H9 (cell line): ENCODE measurements around the gene USP44. TPM values are rescaled to one million over a fixed set of nuclear protein-coding genes. Genes with fewer than 3 reads are reported as not detected.

Source experiments
- DNase-seq: peaks from one replicate; pipeline ENCODE4 v3.0.0-alpha.2; 2017
- H2AFZ ChIP-seq: one replicate; pipeline ENCODE4 v1.6.1; 2013; ENCODE audit warnings: mild to moderate bottlenecking, low read length, control low read depth, moderate library complexity
- H2AK5ac ChIP-seq: 2 replicates; pipeline ENCODE4 v1.6.1; 2013; ENCODE audit warnings: low read length, control low read depth, mixed read lengths; ENCODE audit not compliant: insufficient read length
- H2BK120ac ChIP-seq: one replicate; pipeline ENCODE4 v1.6.1; 2013; ENCODE audit warnings: low read depth, mild to moderate bottlenecking, low read length, control low read depth, inconsistent platforms; ENCODE audit not compliant: poor library complexity, severe bottlenecking
- H2BK12ac ChIP-seq: 2 replicates; pipeline ENCODE4 v1.6.1; 2013; ENCODE audit warnings: low read length, control low read depth, mixed read lengths, low read depth; ENCODE audit not compliant: insufficient read length
- H2BK15ac ChIP-seq: 2 replicates; pipeline ENCODE4 v1.6.1; 2013; ENCODE audit warnings: low read depth, low read length, control low read depth
- H2BK20ac ChIP-seq: one replicate; pipeline ENCODE4 v1.6.1; 2013; ENCODE audit warnings: low read depth, mild to moderate bottlenecking, low read length, control low read depth, inconsistent platforms; ENCODE audit not compliant: poor library complexity, severe bottlenecking
- H2BK5ac ChIP-seq: 2 replicates; pipeline ENCODE4 v1.6.1; 2013; ENCODE audit warnings: low read length, control low read depth, mixed read lengths; ENCODE audit not compliant: insufficient read length
- H3K14ac ChIP-seq: 2 replicates; pipeline ENCODE4 v1.6.1; 2013; ENCODE audit warnings: low read length, control low read depth; ENCODE audit not compliant: insufficient read depth
- H3K18ac ChIP-seq: 2 replicates; pipeline ENCODE4 v1.6.1; 2013; ENCODE audit warnings: low read depth, mild to moderate bottlenecking, mixed read lengths, low read length, control low read depth; ENCODE audit not compliant: insufficient read length
- H3K23ac ChIP-seq: 2 replicates; pipeline ENCODE4 v1.6.1; 2013; ENCODE audit warnings: low read length, control low read depth, mixed read lengths, low read depth; ENCODE audit not compliant: insufficient read length
- H3K23me2 ChIP-seq: 2 replicates; pipeline ENCODE4 v1.6.1; 2013; ENCODE audit warnings: low read depth, mild to moderate bottlenecking, mixed read lengths, low read length, control low read depth; ENCODE audit not compliant: insufficient read length, poor library complexity, severe bottlenecking
- H3K27ac ChIP-seq: 2 replicates; pipeline ENCODE4 v1.5.1; 2013; ENCODE audit warnings: low read length, control low read depth, mixed read lengths, low read depth; ENCODE audit not compliant: insufficient read length
- H3K27me3 ChIP-seq: 2 replicates; pipeline ENCODE4 v1.6.1; 2013; ENCODE audit warnings: low read length, control low read depth, inconsistent platforms; ENCODE audit not compliant: insufficient read depth
- H3K4ac ChIP-seq: 2 replicates; pipeline ENCODE4 v1.6.1; 2013; ENCODE audit warnings: low read depth, mild to moderate bottlenecking, control low read depth, inconsistent platforms, low read length, moderate library complexity
- H3K4me1 ChIP-seq: 2 replicates; pipeline ENCODE4 v1.6.1; 2013; ENCODE audit warnings: low read length, control low read depth, inconsistent platforms; ENCODE audit not compliant: insufficient read depth
- H3K4me2 ChIP-seq: 2 replicates; pipeline ENCODE4 v1.6.1; 2013; ENCODE audit warnings: low read length, control low read depth, mixed read lengths; ENCODE audit not compliant: insufficient read length, insufficient read depth
- H3K56ac ChIP-seq: 2 replicates; pipeline ENCODE4 v1.6.1; 2013; ENCODE audit warnings: low read depth, mild to moderate bottlenecking, mixed read lengths, low read length, control low read depth; ENCODE audit not compliant: insufficient read length
- H3K79me1 ChIP-seq: 2 replicates; pipeline ENCODE4 v1.6.1; 2013; ENCODE audit warnings: low read depth, mild to moderate bottlenecking, moderate library complexity, low read length, control low read depth, inconsistent platforms; ENCODE audit not compliant: insufficient read depth, poor library complexity, severe bottlenecking
- H3K79me2 ChIP-seq: 2 replicates; pipeline ENCODE4 v1.6.1; 2013; ENCODE audit warnings: low read length, control low read depth, inconsistent platforms; ENCODE audit not compliant: insufficient read depth
- H3K9ac ChIP-seq: 2 replicates; pipeline ENCODE4 v1.6.1; 2013; ENCODE audit warnings: low read length, control low read depth, mixed read lengths; ENCODE audit not compliant: insufficient read length; ENCODE audit errors: extremely low read depth
- H3K9me3 ChIP-seq: one replicate; pipeline ENCODE4 v1.6.1; 2013; ENCODE audit warnings: low read depth, low read length, inconsistent platforms; ENCODE audit not compliant: control insufficient read depth
- H3T11ph ChIP-seq: one replicate; pipeline ENCODE4 v1.6.1; 2013; ENCODE audit warnings: mild to moderate bottlenecking, low read length, control low read depth, inconsistent platforms
- H4K20me1 ChIP-seq: one replicate; pipeline ENCODE4 v1.6.1; 2013; ENCODE audit not compliant: control insufficient read depth, insufficient read length, insufficient read depth
- H4K5ac ChIP-seq: 2 replicates; pipeline ENCODE4 v1.6.1; 2013; ENCODE audit warnings: low read depth, mild to moderate bottlenecking, mixed read lengths, low read length, control low read depth; ENCODE audit not compliant: insufficient read length
- H4K8ac ChIP-seq: replicated peaks from 2 replicates; pipeline ENCODE4 v1.6.1; 2013; ENCODE audit warnings: low read length, control low read depth, mixed read lengths, low read depth; ENCODE audit not compliant: insufficient read length
- H4K91ac ChIP-seq: 2 replicates; pipeline ENCODE4 v1.6.1; 2013; ENCODE audit warnings: low read depth, mild to moderate bottlenecking, moderate library complexity, mixed read lengths, low read length, control low read depth; ENCODE audit not compliant: insufficient read length
- H3K27ac Mint-ChIP-seq, 3 experiments: 2 replicates in 2 of 3; 3 replicates in 1 of 3; pipeline ENCODE4 v1.8.0; 2020 to 2021; ENCODE audit warnings: mixed read lengths in 3 of 3, mild to moderate bottlenecking in 1 of 3, moderate library complexity in 1 of 3
- H3K27me3 Mint-ChIP-seq: 2 replicates; pipeline ENCODE4 v1.8.0; 2021; ENCODE audit warnings: low read depth, mild to moderate bottlenecking, moderate library complexity, mixed read lengths
- H3K36me3 Mint-ChIP-seq, 3 experiments: 2 replicates in 2 of 3; 3 replicates in 1 of 3; pipeline ENCODE4 v1.8.0; 2020 to 2021; ENCODE audit warnings: low read depth in 3 of 3, mixed read lengths in 3 of 3; ENCODE audit not compliant: insufficient read depth in 1 of 3
- H3K4me1 Mint-ChIP-seq, 2 experiments: 2 replicates each; pipeline ENCODE4 v1.8.0; 2020; ENCODE audit warnings: mixed read lengths in 2 of 2
- H3K4me3 Mint-ChIP-seq, 2 experiments: 2 replicates in 1 of 2; 3 replicates in 1 of 2; pipeline ENCODE4 v1.8.0; 2020 to 2021; ENCODE audit warnings: mild to moderate bottlenecking in 2 of 2, mixed read lengths in 2 of 2, moderate library complexity in 1 of 2
- H3K9me3 Mint-ChIP-seq, 2 experiments: 2 replicates in 1 of 2; 3 replicates in 1 of 2; pipeline ENCODE4 v1.8.0; 2020; ENCODE audit warnings: mild to moderate bottlenecking in 2 of 2, mixed read lengths in 2 of 2, moderate library complexity in 1 of 2
- total RNA-seq: library from RNA; stranded (reverse); gene quantifications from 2 replicates; pipeline ENCODE4 v1.2.1, GENCODE V29; 2021
- TF ChIP-seq, protein P1 (sequence below): fragments of 200-600 bp; sonication (generic); conservative IDR thresholded peaks from 3 replicates; pipeline ENCODE4 v1.8.0; 2021; ENCODE audit warnings: antibody characterized with exemption, mild to moderate bottlenecking

Gene USP44
- total RNA-seq, 1 experiment from 2014 or later = 185 TPM

GRCh38 chr12:95574799-95575452 is 23.6 kb upstream of the USP44 start:
- no peak overlapping the region for H3K4ac ChIP-seq
- no peaks in the 10 kb centered on the region for H4K20me1 ChIP-seq
- H2BK12ac ChIP-seq = no peak overlapping the region
- H2BK20ac ChIP-seq = no peak overlapping the region
- no peaks in the 10 kb centered on the region for H3K27me3 Mint-ChIP-seq
- no peak overlapping the region for H4K5ac ChIP-seq
- H3K56ac ChIP-seq = no peak overlapping the region
- H3T11ph ChIP-seq = no peak overlapping the region
- H3K27me3 ChIP-seq = no peaks in the 10 kb centered on the region
- peaks cover 33 to 44% of the 10 kb centered on the region in 2 experiments for H3K4me1 Mint-ChIP-seq
- H3K9ac ChIP-seq = no peak overlapping the region
- H3K4me1 ChIP-seq = no peaks in the 10 kb centered on the region; the same call in 1 of the 2 replicates
- peaks cover 0 to 2% (median 0%) of the 10 kb centered on the region in 3 experiments; a peak in 1 of 7 replicates for H3K36me3 Mint-ChIP-seq
- peak overlapping the region; percentile 49 for H3K4me2 ChIP-seq
- H3K27ac Mint-ChIP-seq = peak overlapping the region; percentile 95 to 98 (median 95); a peak in 6 of 7 replicates
- H3K18ac ChIP-seq = no peak overlapping the region
- no peaks in the 10 kb centered on the region for H3K79me1 ChIP-seq
- H3K9me3 ChIP-seq = no peaks in the 10 kb centered on the region
- no peak overlapping the region for H3K14ac ChIP-seq
- no peak overlapping the region for H2AFZ ChIP-seq
- H3K79me2 ChIP-seq = peaks cover 2% of the 10 kb centered on the region; the same call in 1 of the 2 replicates
- H3K23me2 ChIP-seq = peaks cover 5% of the 10 kb centered on the region
- peak overlapping the region in 1 of 2 experiments; percentile 75; a peak in 2 of 5 replicates for H3K4me3 Mint-ChIP-seq
- H2BK5ac ChIP-seq = no peak overlapping the region
- peak overlapping the region; percentile 28 for H3K27ac ChIP-seq
- H4K91ac ChIP-seq = no peak overlapping the region
- no peak overlapping the region for H2BK15ac ChIP-seq
- no peak overlapping the region for H4K8ac ChIP-seq
- TF ChIP-seq, protein P1, sequence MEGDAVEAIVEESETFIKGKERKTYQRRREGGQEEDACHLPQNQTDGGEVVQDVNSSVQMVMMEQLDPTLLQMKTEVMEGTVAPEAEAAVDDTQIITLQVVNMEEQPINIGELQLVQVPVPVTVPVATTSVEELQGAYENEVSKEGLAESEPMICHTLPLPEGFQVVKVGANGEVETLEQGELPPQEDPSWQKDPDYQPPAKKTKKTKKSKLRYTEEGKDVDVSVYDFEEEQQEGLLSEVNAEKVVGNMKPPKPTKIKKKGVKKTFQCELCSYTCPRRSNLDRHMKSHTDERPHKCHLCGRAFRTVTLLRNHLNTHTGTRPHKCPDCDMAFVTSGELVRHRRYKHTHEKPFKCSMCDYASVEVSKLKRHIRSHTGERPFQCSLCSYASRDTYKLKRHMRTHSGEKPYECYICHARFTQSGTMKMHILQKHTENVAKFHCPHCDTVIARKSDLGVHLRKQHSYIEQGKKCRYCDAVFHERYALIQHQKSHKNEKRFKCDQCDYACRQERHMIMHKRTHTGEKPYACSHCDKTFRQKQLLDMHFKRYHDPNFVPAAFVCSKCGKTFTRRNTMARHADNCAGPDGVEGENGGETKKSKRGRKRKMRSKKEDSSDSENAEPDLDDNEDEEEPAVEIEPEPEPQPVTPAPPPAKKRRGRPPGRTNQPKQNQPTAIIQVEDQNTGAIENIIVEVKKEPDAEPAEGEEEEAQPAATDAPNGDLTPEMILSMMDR = peak; percentile 83
- no peak overlapping the region for H3K23ac ChIP-seq
- H2AK5ac ChIP-seq = no peak overlapping the region
- H2BK120ac ChIP-seq = no peak overlapping the region
- H3K9me3 Mint-ChIP-seq = no peaks in the 10 kb centered on the region
- no peak for DNase-seq
